Stomach (tissue), 9 donors: ENCODE measurements around the gene CAV2. TPM values are rescaled to one million over a fixed set of nuclear protein-coding genes. Genes with fewer than 3 reads are reported as not detected.

Experiments used
- DNase-seq, 2 donors: peaks; one replicate each; pipeline versions ENCODE4 v3.0.0 to v3.0.0-alpha.2; 2013 to 2019
- H3K27ac ChIP-seq, 5 donors: fragments of 200-600 bp in 4 of 5; sonication (generic) in 4 of 5; one replicate each; pipeline ENCODE4 v1.5.1; 2013 to 2019; ENCODE audit warnings: mild to moderate bottlenecking in 1 of 5, moderate library complexity in 1 of 5
- H3K27me3 ChIP-seq, 3 donors: fragments of 200-600 bp; sonication (generic); one replicate each; pipeline ENCODE4 v1.5.1; 2017 to 2019; ENCODE audit warnings: mixed run types in 1 of 3
- H3K36me3 ChIP-seq, 4 donors: fragments of 200-600 bp; sonication (generic); 1 replicate in 3 of 4; 2 replicates in 1 of 4; pipeline ENCODE4 v1.5.1; 2016 to 2019
- H3K4me1 ChIP-seq, 4 donors: fragments of 200-600 bp; sonication (generic); one replicate each; pipeline ENCODE4 v1.5.1; 2016 to 2019
- H3K4me3 ChIP-seq, 4 donors: fragments of 200-600 bp; sonication (generic) in 3 of 4; one replicate each; pipeline ENCODE4 v1.5.1; 2016 to 2019; ENCODE audit warnings: mild to moderate bottlenecking in 1 of 4
- H3K9me3 ChIP-seq, 4 donors: fragments of 200-600 bp; sonication (generic); one replicate each; pipeline ENCODE4 v1.5.1; 2016 to 2019
- EP300 ChIP-seq: sonication (generic); formaldehyde crosslinking; IDR thresholded peaks from one replicate; pipeline ENCODE4 v1.6.1; 2017; ENCODE audit warnings: antibody characterized with exemption
- POLR2A ChIP-seq, 4 donors: fragments of 450-650 bp; IDR thresholded peaks; one replicate each; pipeline ENCODE4 v1.6.1; 2016; ENCODE audit warnings: antibody characterized with exemption in 4 of 4, control low read depth in 2 of 4, mild to moderate bottlenecking in 1 of 4, moderate library complexity in 1 of 4
- POLR2AphosphoS5 ChIP-seq, 3 donors: sonication (generic); formaldehyde crosslinking; IDR thresholded peaks; one replicate each; pipeline ENCODE4 v1.6.1; 2016; ENCODE audit warnings: antibody characterized with exemption in 3 of 3
- WGBS, 5 donors: extraction: QIAGEN DNeasy Blood & Tissue Kit in 3 of 5; methylation state at CpG; one replicate each; pipeline versions ENCODE4 v1.1.5 to v1.1.7; 2013 to 2018; 5-methylcytosine and 5-hydroxymethylcytosine counted together
- intact Hi-C: fragments of 100-400 bp; cut with DNase I; formaldehyde crosslinking; loops from one replicate; pipeline ENCODE4 v1.15.1; 2023; ENCODE audit warnings: low total_unique reads
- polyA plus RNA-seq, 3 donors: library from polyadenylated mRNA; stranded (reverse); fragments of 200-250 nt; gene quantifications; one replicate each; pipeline ENCODE4 v1.2.3, GENCODE V29; 2013
- total RNA-seq, 5 donors: library from RNA; depleted of rRNA; stranded (reverse); fragments of >200 nt; gene quantifications; one replicate each; pipeline versions ENCODE4 v1.1.0 to v1.2.3, GENCODE V29; 2014 to 2016
- TF ChIP-seq, protein P1 (sequence below), 7 experiments: fragments of 450-650 bp in 4 of 7; fragments of 200-600 bp in 3 of 7; sonication (generic) in 3 of 7; IDR thresholded peaks; one replicate each; pipeline ENCODE4 v1.5.1; 2016 to 2019; ENCODE audit warnings: antibody characterized with exemption in 7 of 7, control low read depth in 2 of 7, mild to moderate bottlenecking in 1 of 7
- donor health status: healthy with polysubstance abuse.
- donor health status: Bipolar disorder and iron deficiency.
- donor health status: healthy.

Gene CAV2
- total and polyA plus RNA-seq, 8 donors, result 15.7 to 90.1 (median 27.4) TPM

DNA sequence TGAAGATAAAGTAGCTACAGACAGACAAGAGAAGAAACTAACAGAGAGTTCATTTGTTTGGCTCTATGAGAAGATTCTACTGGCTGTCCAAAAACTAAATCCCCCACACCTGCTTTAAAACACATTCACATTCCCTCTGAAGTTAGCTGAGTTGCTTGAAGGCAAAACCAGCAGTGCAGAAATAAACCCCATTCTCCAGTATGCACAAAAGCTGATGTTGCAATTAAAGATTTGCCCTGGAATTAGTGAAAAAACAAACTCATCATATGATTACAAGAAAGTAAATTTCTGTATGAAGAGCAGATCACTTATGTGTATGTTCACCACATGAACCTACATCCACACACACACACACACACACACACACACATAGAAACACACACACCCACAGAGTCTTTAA lies 16.0 kb downstream of the CAV2 start:
- intact Hi-C loops, result no loop called here
- Histone ChIP-seq H3K4me1 (peaks cover 0 to 35% (median 13%) of the 10 kb centered on the region in 4 donors), H3K27ac (no peak overlapping the region)

DNA sequence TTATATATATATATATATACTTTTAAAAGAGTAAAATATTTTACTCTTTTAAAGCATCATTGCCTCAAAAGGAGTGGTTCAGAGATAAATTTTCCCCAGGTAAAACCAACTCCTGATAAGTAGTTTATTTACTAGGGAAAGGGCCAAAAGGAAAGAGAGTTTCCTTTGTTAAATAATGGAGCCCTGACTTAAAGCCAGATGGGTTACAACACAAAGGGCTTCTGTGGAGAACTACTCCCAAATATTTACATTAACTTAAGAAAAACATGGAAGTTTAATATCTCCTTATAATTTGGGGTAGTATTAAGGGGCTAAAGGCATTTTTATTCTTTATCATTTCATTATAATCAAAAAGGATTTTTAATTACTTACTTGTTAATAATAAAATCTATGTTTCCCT lies 16.8 kb downstream of the CAV2 start:
- Histone ChIP-seq H3K9me3 (no peaks in the 10 kb centered on the region), H3K36me3 (no peaks in the 10 kb centered on the region), H3K27me3 (no peaks in the 10 kb centered on the region), H3K27ac (no peak overlapping the region), H3K4me3 (no peak overlapping the region), H3K4me1 (peaks cover 0 to 28% (median 7%) of the 10 kb centered on the region in 4 donors)
- no peak for DNase-seq
- TF ChIP-seq EP300 (no peak), POLR2A (IDR thresholded peaks at IDR 0.05) (no peak)
- intact Hi-C loops, result no loop called here

More for the DNA sequence above, 16.0 kb downstream of the CAV2 start:
- Histone ChIP-seq H3K9me3 (no peaks in the 10 kb centered on the region), H3K36me3 (no peaks in the 10 kb centered on the region), H3K4me3 (no peak overlapping the region), H3K27me3 (no peaks in the 10 kb centered on the region)
- DNase-seq, result no peak
- TF ChIP-seq POLR2AphosphoS5 (IDR thresholded peaks at IDR 0.05), result no peak
- no peak for TF ChIP-seq EP300
- TF ChIP-seq POLR2A (IDR thresholded peaks at IDR 0.05), result no peak
- TF ChIP-seq, protein P1, sequence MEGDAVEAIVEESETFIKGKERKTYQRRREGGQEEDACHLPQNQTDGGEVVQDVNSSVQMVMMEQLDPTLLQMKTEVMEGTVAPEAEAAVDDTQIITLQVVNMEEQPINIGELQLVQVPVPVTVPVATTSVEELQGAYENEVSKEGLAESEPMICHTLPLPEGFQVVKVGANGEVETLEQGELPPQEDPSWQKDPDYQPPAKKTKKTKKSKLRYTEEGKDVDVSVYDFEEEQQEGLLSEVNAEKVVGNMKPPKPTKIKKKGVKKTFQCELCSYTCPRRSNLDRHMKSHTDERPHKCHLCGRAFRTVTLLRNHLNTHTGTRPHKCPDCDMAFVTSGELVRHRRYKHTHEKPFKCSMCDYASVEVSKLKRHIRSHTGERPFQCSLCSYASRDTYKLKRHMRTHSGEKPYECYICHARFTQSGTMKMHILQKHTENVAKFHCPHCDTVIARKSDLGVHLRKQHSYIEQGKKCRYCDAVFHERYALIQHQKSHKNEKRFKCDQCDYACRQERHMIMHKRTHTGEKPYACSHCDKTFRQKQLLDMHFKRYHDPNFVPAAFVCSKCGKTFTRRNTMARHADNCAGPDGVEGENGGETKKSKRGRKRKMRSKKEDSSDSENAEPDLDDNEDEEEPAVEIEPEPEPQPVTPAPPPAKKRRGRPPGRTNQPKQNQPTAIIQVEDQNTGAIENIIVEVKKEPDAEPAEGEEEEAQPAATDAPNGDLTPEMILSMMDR (IDR thresholded peaks at IDR 0.05), result no peak

DNA sequence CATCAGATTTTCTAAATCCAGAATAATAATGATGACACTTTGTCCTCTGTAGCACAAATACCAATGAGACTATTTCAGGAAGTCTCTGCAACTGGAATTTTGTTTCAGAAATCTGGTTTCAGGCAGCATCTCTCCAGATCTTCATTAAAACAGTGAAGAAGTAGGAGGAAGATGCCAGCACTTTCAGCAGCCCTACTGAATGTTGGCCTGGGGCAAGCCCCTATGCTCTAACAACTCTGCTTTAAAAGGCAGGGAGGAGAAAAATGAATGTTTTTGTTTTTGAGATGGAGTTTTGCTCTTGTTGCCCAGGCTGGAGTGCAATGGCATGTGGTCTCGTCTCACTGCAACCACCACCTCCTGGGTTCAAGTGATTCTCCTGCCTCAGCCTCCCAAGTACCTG lies 18.1 kb downstream of the CAV2 start:
- TF ChIP-seq, protein P1 (IDR thresholded peaks at IDR 0.05), result no peak
- no peak for TF ChIP-seq POLR2AphosphoS5 (IDR thresholded peaks at IDR 0.05)
- TF ChIP-seq POLR2A (IDR thresholded peaks at IDR 0.05), result no peak
- TF ChIP-seq EP300, result no peak
- no peaks in the 10 kb centered on the region for H3K27me3 ChIP-seq
- no peak overlapping the region for H3K4me3 ChIP-seq
- no peaks in the 10 kb centered on the region for H3K9me3 ChIP-seq
- no peaks in the 10 kb centered on the region for H3K36me3 ChIP-seq
- H3K4me1 ChIP-seq, result peaks cover 0 to 15% (median 0%) of the 10 kb centered on the region in 4 donors
- intact Hi-C loops, result no loop called here
- no peak overlapping the region for H3K27ac ChIP-seq
- 84 to 93% (median 89%) methylated on average over 1 of the region's 1 CpG for WGBS, 5 donors
- DNase-seq, result no peak

DNA sequence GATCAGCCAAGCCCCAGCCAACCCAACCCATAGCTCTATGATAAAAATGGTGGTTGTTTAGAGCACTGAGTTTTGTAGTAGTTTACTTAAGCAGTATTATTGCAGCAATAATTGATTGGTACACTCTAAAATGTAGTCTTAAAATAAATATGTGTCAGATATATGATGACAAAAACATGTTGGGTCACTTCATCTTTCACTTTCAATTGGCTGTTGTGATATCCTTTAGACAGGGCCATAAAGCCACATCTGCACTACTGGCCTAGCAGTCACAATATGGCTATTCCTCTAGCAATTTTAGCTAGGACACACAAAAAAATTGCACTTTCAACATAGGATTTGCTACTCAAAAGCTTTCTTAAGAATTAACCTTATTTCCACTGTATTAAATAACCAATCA lies 19.4 kb downstream of the CAV2 start:
- no peak overlapping the region for H3K4me3 ChIP-seq
- H3K36me3 ChIP-seq, result no peaks in the 10 kb centered on the region
- H3K4me1 ChIP-seq, result peaks cover 0 to 14% (median under 1%) of the 10 kb centered on the region in 4 donors
- no peak overlapping the region for H3K27ac ChIP-seq
- peaks cover 0 to under 1% (median 0%) of the 10 kb centered on the region in 3 donors for H3K27me3 ChIP-seq
- no peak for DNase-seq
- intact Hi-C loops, result no loop called here
- no peaks in the 10 kb centered on the region for H3K9me3 ChIP-seq
- TF ChIP-seq POLR2AphosphoS5 (IDR thresholded peaks at IDR 0.05) (no peak), POLR2A (IDR thresholded peaks at IDR 0.05) (no peak), EP300 (no peak)
- TF ChIP-seq, protein P1 (IDR thresholded peaks at IDR 0.05), result no peak

- intact Hi-C loops, result loop anchor here (10.0 kb wide), 1 partner anchor 64 kb away; no protein-coding TSS in a partner anchor
Measured at GRCh38 chr7:116521046-116521664, 21.6 kb downstream of the CAV2 start.

More at GRCh38 chr7:116521046-116521664, 21.6 kb downstream of the CAV2 start:
- Histone ChIP-seq H3K9me3 (no peaks in the 10 kb centered on the region), H3K4me1 (peaks cover 0 to 22% (median 19%) of the 10 kb centered on the region in 4 donors), H3K27ac (no peak overlapping the region), H3K27me3 (peaks cover 0 to 23% (median 11%) of the 10 kb centered on the region in 3 donors), H3K36me3 (no peaks in the 10 kb centered on the region), H3K4me3 (no peak overlapping the region)
- WGBS, 5 donors, result 49 to 80% (median 53%) methylated on average over 6 of the region's 6 CpGs
- no peak for DNase-seq
- TF ChIP-seq, protein P1 (IDR thresholded peaks at IDR 0.05), result no peak
- no peak for TF ChIP-seq POLR2A (IDR thresholded peaks at IDR 0.05)
